CD14-positive monocyte (primary cell): Measurements from ENCODE around the gene DCP2. TPM values are rescaled to one million over a fixed set of nuclear protein-coding genes. Genes with fewer than 3 reads are reported as not detected.
A peak's percentile ranks its signal among the peaks of the same experiment; 100 is the strongest.

Experiments used
- DNase-seq, 3 donors: peaks; one replicate each; pipeline ENCODE4 v3.0.0-alpha.2; 2011 to 2022
- H2AFZ ChIP-seq: 2 replicates; pipeline ENCODE4 v1.6.0; 2012; ENCODE audit warnings: mild to moderate bottlenecking, low read depth, low read length, inconsistent platforms; ENCODE audit not compliant: insufficient read depth, poor library complexity, severe bottlenecking
- H3K27ac ChIP-seq, 2 donors: 1 replicate in 1 of 2; 2 replicates in 1 of 2; pipeline ENCODE4 v1.5.1; 2012 to 2013; ENCODE audit warnings: low read length in 2 of 2, control low read depth in 1 of 2, inconsistent platforms in 1 of 2, low read depth in 1 of 2, mild to moderate bottlenecking in 1 of 2
- H3K27me3 ChIP-seq, 2 donors: one replicate each; pipeline versions ENCODE4 v1.6.0 to v1.6.1; 2011 to 2013; ENCODE audit warnings: low read length in 2 of 2; ENCODE audit not compliant: control insufficient read depth in 2 of 2, insufficient read depth in 2 of 2
- H3K36me3 ChIP-seq, 2 donors: replicated peaks in 1 of 2; 1 replicate in 1 of 2; 2 replicates in 1 of 2; pipeline versions ENCODE4 v1.5.1 to v1.6.1; 2012 to 2013; ENCODE audit warnings: low read length in 2 of 2, control low read depth in 1 of 2, inconsistent platforms in 1 of 2, mild to moderate bottlenecking in 1 of 2; ENCODE audit not compliant: insufficient read depth in 2 of 2, control insufficient read depth in 1 of 2
- H3K4me1 ChIP-seq, 2 donors: 1 replicate in 1 of 2; 2 replicates in 1 of 2; pipeline versions ENCODE4 v1.5.1 to v1.6.1; 2012 to 2013; ENCODE audit warnings: low read length in 2 of 2, control low read depth in 1 of 2, inconsistent platforms in 1 of 2, mild to moderate bottlenecking in 1 of 2, moderate library complexity in 1 of 2; ENCODE audit not compliant: insufficient read depth in 2 of 2, control insufficient read depth in 1 of 2
- H3K4me2 ChIP-seq: replicated peaks from 2 replicates; pipeline ENCODE3; 2012; ENCODE audit warnings: low read length, moderate library complexity, mild to moderate bottlenecking; ENCODE audit not compliant: poor library complexity, severe bottlenecking; ENCODE audit errors: extremely low read depth
- H3K4me3 ChIP-seq, 3 experiments: fragments of 200-600 bp in 1 of 3; sonication (generic) in 1 of 3; replicated peaks in 1 of 3; 1 replicate in 2 of 3; 2 replicates in 1 of 3; pipeline ENCODE4 v1.5.1; 2011 to 2013; ENCODE audit warnings: low read length in 3 of 3, mild to moderate bottlenecking in 3 of 3, control low read depth in 2 of 3, low read depth in 2 of 3, inconsistent platforms in 1 of 3, moderate library complexity in 1 of 3
- H3K79me2 ChIP-seq: 2 replicates; pipeline ENCODE4 v1.6.0; 2012; ENCODE audit warnings: mild to moderate bottlenecking, control low read depth, inconsistent platforms, low read length, moderate library complexity; ENCODE audit not compliant: insufficient read depth
- H3K9ac ChIP-seq: 2 replicates; pipeline ENCODE4 v1.6.0; 2017; ENCODE audit warnings: low read length, mild to moderate bottlenecking; ENCODE audit not compliant: insufficient read depth, poor library complexity, severe bottlenecking
- H3K9me3 ChIP-seq, 2 donors: replicated peaks in 1 of 2; 1 replicate in 1 of 2; 2 replicates in 1 of 2; pipeline versions ENCODE4 v1.5.1 to v1.6.1; 2012 to 2013; ENCODE audit warnings: low read length in 2 of 2, control low read depth in 1 of 2; ENCODE audit not compliant: control insufficient read depth in 1 of 2, insufficient read depth in 1 of 2
- H4K20me1 ChIP-seq: 2 replicates; pipeline ENCODE4 v1.6.0; 2012; ENCODE audit warnings: mild to moderate bottlenecking, low read length, control low read depth, moderate library complexity; ENCODE audit not compliant: insufficient read depth
- H3K27ac Mint-ChIP-seq, 7 donors: one replicate each; pipeline ENCODE4 v1.8.0; 2020; ENCODE audit warnings: mild to moderate bottlenecking in 7 of 7, mixed read lengths in 7 of 7, moderate library complexity in 6 of 7, inconsistent platforms in 2 of 7
- H3K27me3 Mint-ChIP-seq, 3 donors: one replicate each; pipeline ENCODE4 v1.8.0; 2021 to 2022; ENCODE audit warnings: low read depth in 3 of 3, mild to moderate bottlenecking in 3 of 3, mixed read lengths in 3 of 3, moderate library complexity in 3 of 3, inconsistent platforms in 1 of 3
- H3K36me3 Mint-ChIP-seq, 2 donors: one replicate each; pipeline ENCODE4 v1.8.0; 2020; ENCODE audit warnings: mixed read lengths in 2 of 2, inconsistent platforms in 1 of 2, mild to moderate bottlenecking in 1 of 2
- H3K4me1 Mint-ChIP-seq: one replicate; pipeline ENCODE4 v1.8.0; 2020; ENCODE audit warnings: mild to moderate bottlenecking, mixed read lengths
- H3K4me3 Mint-ChIP-seq, 2 donors: one replicate each; pipeline ENCODE4 v1.8.0; 2020; ENCODE audit warnings: mild to moderate bottlenecking in 2 of 2, mixed read lengths in 2 of 2, moderate library complexity in 1 of 2
- H3K9me3 Mint-ChIP-seq, 7 donors: one replicate each; pipeline ENCODE4 v1.8.0; 2020 to 2022; ENCODE audit warnings: mixed read lengths in 7 of 7, mild to moderate bottlenecking in 6 of 7, moderate library complexity in 6 of 7, inconsistent platforms in 2 of 7
- WGBS: methylation state at CpG from one replicate; pipeline ENCODE4 v1.1.5; 2013; ENCODE audit warnings: missing lambda C conversion rate; ENCODE audit not compliant: insufficient coverage; 5-methylcytosine and 5-hydroxymethylcytosine counted together
- intact Hi-C, 2 donors: fragments of 100-400 bp; cut with micrococcal nuclease; formaldehyde crosslinking; loops; one replicate each; pipeline versions ENCODE4 v1.15.0 to v1.15.1; 2023
- polyA plus RNA-seq, 3 donors: library from polyadenylated mRNA; depleted of rRNA in 1 of 3; unstranded in 2 of 3; stranded (reverse) in 1 of 3; fragments of 300-500 nt in 2 of 3; fragments of >200 nt in 1 of 3; fragmentation: Illumina TruSeq in 2 of 3; gene quantifications; 1 replicate in 2 of 3; 2 replicates in 1 of 3; pipeline ENCODE4 v1.2.3, GENCODE V29; 2012 to 2021
- TF ChIP-seq, protein P1 (sequence below): fragments of 200-600 bp; IDR thresholded peaks from one replicate; pipeline ENCODE4 v1.8.0; 2022; ENCODE audit warnings: antibody characterized with exemption, mild to moderate bottlenecking

Gene DCP2
- polyA plus RNA-seq, 3 donors, result 24.0 to 62.2 (median 58.9) TPM

DNA sequence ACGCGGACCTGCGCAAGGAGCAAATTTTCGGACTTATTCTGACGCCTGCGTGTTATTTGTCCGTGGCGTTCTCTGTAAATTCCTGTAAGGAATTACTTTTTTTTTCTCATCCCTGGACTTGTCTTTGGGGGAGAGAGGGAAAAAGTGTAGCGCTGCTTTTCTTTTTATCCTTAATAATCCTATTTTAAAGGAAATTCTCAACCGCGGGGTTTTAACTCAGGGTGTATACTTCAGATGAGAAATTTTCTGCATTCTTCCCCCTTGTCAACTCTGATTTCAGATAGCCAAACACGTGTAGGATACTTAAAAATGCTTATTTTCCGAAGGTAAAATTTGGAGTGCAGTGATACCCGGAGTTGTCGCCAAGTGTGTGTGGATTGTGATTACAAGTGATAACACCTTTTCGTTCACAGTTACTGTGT, 853 bp downstream of the DCP2 start:
- Histone ChIP-seq H3K4me1 (peaks cover 15 to 34% of the 10 kb centered on the region in 2 donors), H3K9me3 (no peaks in the 10 kb centered on the region), H3K27me3 (no peaks in the 10 kb centered on the region), H3K79me2 (peaks cover 59% of the 10 kb centered on the region), H3K4me3 (peak overlapping the region; percentile 48 to 91 (median 70)), H3K27ac (peak overlapping the region; percentile 87 to 91), H2AFZ (peak overlapping the region; percentile 91), H3K36me3 (peaks cover 9 to 19% of the 10 kb centered on the region in 2 donors), H3K9ac (peak overlapping the region; percentile 88), H4K20me1 (peaks cover 55% of the 10 kb centered on the region), H3K4me2 (peak overlapping the region; percentile 86)
- peak overlapping the region; percentile 96 to 99 (median 97) for H3K27ac Mint-ChIP-seq
- peaks cover 17% of the 10 kb centered on the region in 2 donors for H3K36me3 Mint-ChIP-seq
- no peak for DNase-seq
- TF ChIP-seq, protein P1, sequence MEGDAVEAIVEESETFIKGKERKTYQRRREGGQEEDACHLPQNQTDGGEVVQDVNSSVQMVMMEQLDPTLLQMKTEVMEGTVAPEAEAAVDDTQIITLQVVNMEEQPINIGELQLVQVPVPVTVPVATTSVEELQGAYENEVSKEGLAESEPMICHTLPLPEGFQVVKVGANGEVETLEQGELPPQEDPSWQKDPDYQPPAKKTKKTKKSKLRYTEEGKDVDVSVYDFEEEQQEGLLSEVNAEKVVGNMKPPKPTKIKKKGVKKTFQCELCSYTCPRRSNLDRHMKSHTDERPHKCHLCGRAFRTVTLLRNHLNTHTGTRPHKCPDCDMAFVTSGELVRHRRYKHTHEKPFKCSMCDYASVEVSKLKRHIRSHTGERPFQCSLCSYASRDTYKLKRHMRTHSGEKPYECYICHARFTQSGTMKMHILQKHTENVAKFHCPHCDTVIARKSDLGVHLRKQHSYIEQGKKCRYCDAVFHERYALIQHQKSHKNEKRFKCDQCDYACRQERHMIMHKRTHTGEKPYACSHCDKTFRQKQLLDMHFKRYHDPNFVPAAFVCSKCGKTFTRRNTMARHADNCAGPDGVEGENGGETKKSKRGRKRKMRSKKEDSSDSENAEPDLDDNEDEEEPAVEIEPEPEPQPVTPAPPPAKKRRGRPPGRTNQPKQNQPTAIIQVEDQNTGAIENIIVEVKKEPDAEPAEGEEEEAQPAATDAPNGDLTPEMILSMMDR, result no peak
- peak overlapping the region; percentile 95 to 100 for H3K4me3 Mint-ChIP-seq
- peaks cover 46% of the 10 kb centered on the region for H3K4me1 Mint-ChIP-seq
- WGBS, result 3% methylated on average over 12 of the region's 16 CpGs
- peaks cover 0 to 4% (median 0%) of the 10 kb centered on the region in 3 donors for H3K27me3 Mint-ChIP-seq
- H3K9me3 Mint-ChIP-seq, result no peaks in the 10 kb centered on the region
- intact Hi-C loops, result loop anchor here in 1 of 2 donors (5.0 kb wide), 2 partner anchors 55 to 115 kb away; partner anchors contain the start of genes REEP5 and SRP19

DNA sequence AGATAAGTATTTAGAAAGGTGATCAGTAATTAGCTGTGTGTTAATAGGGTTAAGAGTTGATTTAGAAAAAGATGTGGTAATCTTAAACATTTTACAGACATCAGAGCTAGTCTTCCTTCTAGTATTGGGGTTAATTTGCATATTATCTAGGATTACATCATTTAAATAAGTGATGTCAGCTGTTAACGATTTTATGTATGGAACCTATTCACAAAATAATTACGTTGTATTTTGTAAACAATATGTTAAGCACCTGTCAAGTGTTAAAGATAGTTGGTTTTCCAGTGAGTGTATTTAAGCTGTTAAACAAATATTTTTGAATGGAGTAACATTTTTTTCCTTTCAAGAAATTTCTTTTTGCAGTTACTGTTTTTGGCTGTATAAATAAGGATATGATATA, 2.2 kb downstream of the DCP2 start:
- H4K20me1 ChIP-seq, result peaks cover 69% of the 10 kb centered on the region
- no peaks in the 10 kb centered on the region for H3K9me3 ChIP-seq
- H3K4me3 ChIP-seq, result peak overlapping the region in 1 of 3 experiments; percentile 91
- peak in 1 of 3 donors; percentile 19 for DNase-seq
- TF ChIP-seq, protein P1, result no peak
- H3K36me3 Mint-ChIP-seq, result peaks cover 21 to 22% of the 10 kb centered on the region in 2 donors
- no CpG with 5 or more reads among the region's 2 CpGs for WGBS
- H3K9me3 Mint-ChIP-seq, result no peaks in the 10 kb centered on the region
- peaks cover 0 to under 1% (median 0%) of the 10 kb centered on the region in 3 donors for H3K27me3 Mint-ChIP-seq
- H2AFZ ChIP-seq, result no peak overlapping the region
- peaks cover 57% of the 10 kb centered on the region for H3K4me1 Mint-ChIP-seq
- H3K27me3 ChIP-seq, result no peaks in the 10 kb centered on the region
- intact Hi-C loops, result loop anchor here in 1 of 2 donors (5.0 kb wide), 2 partner anchors 57 to 117 kb away; partner anchors contain the start of genes REEP5 and SRP19
- peak overlapping the region; percentile 86 for H3K4me2 ChIP-seq
- peak overlapping the region in 1 of 2 donors; percentile 100 for H3K4me3 Mint-ChIP-seq
- H3K9ac ChIP-seq, result no peak overlapping the region
- peak overlapping the region in 1 of 7 donors; percentile 58 for H3K27ac Mint-ChIP-seq
- peaks cover 73% of the 10 kb centered on the region for H3K79me2 ChIP-seq
- H3K36me3 ChIP-seq, result peaks cover 14 to 30% of the 10 kb centered on the region in 2 donors
- H3K27ac ChIP-seq, result peak overlapping the region in 1 of 2 donors; percentile 91
- peaks cover 18 to 35% of the 10 kb centered on the region in 2 donors for H3K4me1 ChIP-seq
